Tibial artery (tissue), 4 donors: Measurements from ENCODE around the gene FBF1.
"Not testable (repeated sequence)": the region's sequence is repeated elsewhere in the genome, so short reads cannot be mapped to it uniquely, and the experiment has no call there.

Experiments
- DNase-seq, 2 donors: peaks; one replicate each; pipeline ENCODE4 v3.0.0-alpha.2; 2019
- H3K27ac ChIP-seq, 2 donors: fragments of 200-600 bp; sonication (generic) in 1 of 2; 1 replicate in 1 of 2; 2 replicates in 1 of 2; pipeline ENCODE4 v1.5.1; 2018 to 2019; ENCODE audit warnings: mild to moderate bottlenecking in 1 of 2
- H3K27me3 ChIP-seq, 2 donors: fragments of 200-600 bp; sonication (generic) in 1 of 2; one replicate each; pipeline versions ENCODE4 v1.5.1 to v1.6.0; 2016 to 2019
- H3K36me3 ChIP-seq, 3 donors: fragments of 200-600 bp; sonication (generic) in 2 of 3; one replicate each; pipeline ENCODE4 v1.5.1; 2016 to 2019; ENCODE audit warnings: mild to moderate bottlenecking in 2 of 3
- H3K4me1 ChIP-seq, 4 donors: fragments of 200-600 bp; sonication (generic) in 2 of 4; 1 replicate in 3 of 4; 2 replicates in 1 of 4; pipeline ENCODE4 v1.5.1; 2016 to 2019
- H3K4me3 ChIP-seq, 2 donors: fragments of 200-600 bp; sonication (generic) in 1 of 2; 1 replicate in 1 of 2; 2 replicates in 1 of 2; pipeline ENCODE4 v1.5.1; 2018 to 2019; ENCODE audit warnings: mild to moderate bottlenecking in 2 of 2
- H3K9me3 ChIP-seq, 3 donors: fragments of 200-600 bp; sonication (generic) in 1 of 3; one replicate each; pipeline ENCODE4 v1.5.1; 2016 to 2019
- CTCF ChIP-seq, 2 experiments: fragments of 200-600 bp in 1 of 2; fragments of 450-650 bp in 1 of 2; IDR thresholded peaks; one replicate each; pipeline ENCODE4 v1.5.1; 2017 to 2019; ENCODE audit warnings: antibody characterized with exemption in 2 of 2, mild to moderate bottlenecking in 1 of 2, moderate library complexity in 1 of 2
- intact Hi-C: fragments of 100-400 bp; cut with DNase I; formaldehyde crosslinking; loops from one replicate; pipeline ENCODE4 v1.15.0; 2023; ENCODE audit warnings: low total_unique reads

Gene FBF1

GRCh38 chr17:75872434-75873351 lies 68.1 kb downstream of the FBF1 start:
- DNase-seq = peak; percentile 92 to 96
- intact Hi-C loops = no loop called here
- H3K27ac ChIP-seq = peak overlapping the region; percentile 87 to 97
- no peaks in the 10 kb centered on the region for H3K9me3 ChIP-seq
- peak overlapping the region in 1 of 2 donors; percentile 20 for H3K4me3 ChIP-seq
- TF ChIP-seq CTCF (IDR thresholded peaks at IDR 0.05) = no peak
- peaks cover 23 to 89% (median 81%) of the 10 kb centered on the region in 4 donors for H3K4me1 ChIP-seq
- no peaks in the 10 kb centered on the region for H3K27me3 ChIP-seq
- peaks cover 9 to 25% (median 21%) of the 10 kb centered on the region in 3 donors for H3K36me3 ChIP-seq

GRCh38 chr17:75870228-75870627 lies 70.6 kb downstream of the FBF1 start:
- intact Hi-C loops, H3K27me3 ChIP-seq: not testable (repeated sequence)

GRCh38 chr17:75869282-75870141 lies 71.3 kb downstream of the FBF1 start:
- Histone ChIP-seq H3K27ac (peak overlapping the region; percentile 92 to 97), H3K9me3 (no peaks in the 10 kb centered on the region), H3K36me3 (peaks cover 3 to 9% (median 9%) of the 10 kb centered on the region in 3 donors), H3K4me1 (peaks cover 11 to 71% (median 58%) of the 10 kb centered on the region in 4 donors), H3K27me3 (no peaks in the 10 kb centered on the region), H3K4me3 (peak overlapping the region; percentile 32 to 38)
- peak; percentile 78 to 88 for DNase-seq
- TF ChIP-seq CTCF (IDR thresholded peaks at IDR 0.05) = no peak
- intact Hi-C loops = no loop called here

More at GRCh38 chr17:75870228-75870627, 70.6 kb downstream of the FBF1 start:
- H3K27ac ChIP-seq = peak overlapping the region; percentile 92 to 97
- peaks cover 9 to 16% (median 16%) of the 10 kb centered on the region in 3 donors for H3K36me3 ChIP-seq
- DNase-seq, H3K9me3 ChIP-seq: not testable (repeated sequence)
- H3K4me3 ChIP-seq = peak overlapping the region; percentile 32 to 38
- peaks cover 17 to 71% (median 63%) of the 10 kb centered on the region in 4 donors for H3K4me1 ChIP-seq

- DNase-seq, H3K27me3 ChIP-seq, H3K36me3 ChIP-seq, H3K4me3 ChIP-seq, intact Hi-C loops, H3K9me3 ChIP-seq: not testable (repeated sequence)
- peaks cover 11 to 69% (median 56%) of the 10 kb centered on the region in 4 donors for H3K4me1 ChIP-seq
- H3K27ac ChIP-seq = peak overlapping the region; percentile 92 to 97
Measured at GRCh38 chr17:75868730-75869281, 72.0 kb downstream of the FBF1 start.

GRCh38 chr17:75865404-75866188 lies 75.2 kb downstream of the FBF1 start:
- Histone ChIP-seq H3K27ac (peak overlapping the region in 1 of 2 donors; percentile 73), H3K4me1 (peaks cover 6 to 37% (median 30%) of the 10 kb centered on the region in 4 donors)
- H3K4me3 ChIP-seq, DNase-seq, H3K36me3 ChIP-seq, intact Hi-C loops, H3K9me3 ChIP-seq, H3K27me3 ChIP-seq: not testable (repeated sequence)

GRCh38 chr17:75864887-75865286 lies 76.0 kb downstream of the FBF1 start:
- peak overlapping the region; percentile 46 to 73 for H3K27ac ChIP-seq

GRCh38 chr17:75864448-75864871 lies 76.4 kb downstream of the FBF1 start:
- TF ChIP-seq CTCF (IDR thresholded peaks at IDR 0.05) = no peak
- Histone ChIP-seq H3K9me3 (no peaks in the 10 kb centered on the region), H3K4me1 (peaks cover 0 to 26% (median 19%) of the 10 kb centered on the region in 4 donors), H3K27ac (peak overlapping the region; percentile 46 to 73), H3K27me3 (no peaks in the 10 kb centered on the region), H3K36me3 (no peaks in the 10 kb centered on the region), H3K4me3 (no peak overlapping the region)
- DNase-seq = peak; percentile 75 to 86
- intact Hi-C loops = no loop called here

More at GRCh38 chr17:75864887-75865286, 76.0 kb downstream of the FBF1 start:
- H3K4me1 ChIP-seq = peaks cover 4 to 30% (median 24%) of the 10 kb centered on the region in 4 donors
- DNase-seq, H3K36me3 ChIP-seq, H3K27me3 ChIP-seq, H3K4me3 ChIP-seq, intact Hi-C loops, H3K9me3 ChIP-seq: not testable (repeated sequence)
